Daoy (cell line): ENCODE data around the gene TASOR2. TPM values are rescaled to one million over a fixed set of nuclear protein-coding genes. Genes with fewer than 3 reads are reported as not detected.
A peak's percentile ranks its signal among the peaks of the same experiment; 100 is the strongest.

ENCODE experiments used
- DNase-seq: peaks from one replicate; pipeline ENCODE4 v3.0.0-alpha.2; 2015; ENCODE audit warnings: low read depth
- total RNA-seq: library from RNA; depleted of rRNA; stranded (reverse); fragments of >200 nt; shearing (Covaris generic); gene quantifications from 2 replicates; pipeline ENCODE4 v1.2.3, GENCODE V29; 2014; rRNA removed

TASOR2 gene, protein sequence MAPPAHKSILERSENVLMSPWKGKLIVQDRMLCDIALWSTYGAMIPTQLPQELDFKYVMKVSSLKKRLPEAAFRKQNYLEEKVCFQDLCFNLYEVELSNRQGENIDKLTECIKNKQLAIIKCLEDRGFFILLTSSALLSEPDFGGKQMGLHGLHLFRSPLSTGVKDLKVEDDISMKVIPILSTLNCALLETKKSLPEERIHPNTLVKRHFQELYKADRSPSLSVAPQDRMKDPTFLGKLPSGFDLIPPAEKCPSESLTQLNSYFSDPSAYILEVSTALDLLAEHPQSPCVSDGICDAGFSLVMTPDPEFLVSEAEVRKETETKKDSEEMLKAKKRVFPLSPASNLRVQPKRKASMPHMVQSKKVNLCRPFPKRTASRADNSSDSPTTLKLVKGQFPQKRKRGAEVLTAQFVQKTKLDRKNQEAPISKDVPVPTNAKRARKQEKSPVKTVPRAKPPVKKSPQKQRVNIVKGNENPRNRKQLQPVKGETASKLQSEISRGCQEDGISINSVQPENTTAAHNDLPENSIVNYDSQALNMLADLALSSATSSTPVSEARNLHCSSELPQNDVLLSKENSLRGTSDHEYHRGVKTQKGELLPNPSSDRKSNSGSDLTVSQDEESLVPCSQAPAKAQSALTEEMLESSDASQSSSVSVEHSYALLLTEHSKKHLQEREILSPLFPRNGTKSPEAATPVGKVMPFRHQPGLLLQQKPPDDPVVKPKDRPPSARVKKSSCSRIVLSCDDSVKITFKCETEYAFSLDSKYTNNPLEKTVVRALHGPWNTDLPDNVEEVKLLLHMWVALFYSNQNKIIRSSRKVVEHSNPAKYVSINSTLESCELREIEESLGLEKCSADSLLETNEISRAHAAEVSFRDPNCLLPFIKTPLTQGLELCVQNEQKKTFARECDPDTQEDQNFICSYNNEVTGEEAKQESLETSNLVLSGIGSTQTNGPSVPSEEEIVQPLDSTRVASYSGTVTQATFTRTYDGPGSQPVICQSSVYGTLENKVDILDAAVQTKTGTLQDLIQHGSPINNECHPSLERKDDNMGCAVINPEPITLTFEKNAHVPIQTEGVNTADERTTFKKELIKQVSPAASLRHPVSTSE (N-terminal part only)
- total RNA-seq = 50.3 and 55.2 TPM in 2 replicates

GRCh38 chr10:5684318-5684970 is at the start of gene TASOR2:
TASOR2 (plus strand) TSS chr10:5684838; CDS start chr10:5720643, 35,805 bp downstream.
- peak; percentile 98 for DNase-seq

GRCh38 chr10:5634918-5635317 is 49.7 kb upstream of the TASOR2 start:
- DNase-seq = no peak

DNA sequence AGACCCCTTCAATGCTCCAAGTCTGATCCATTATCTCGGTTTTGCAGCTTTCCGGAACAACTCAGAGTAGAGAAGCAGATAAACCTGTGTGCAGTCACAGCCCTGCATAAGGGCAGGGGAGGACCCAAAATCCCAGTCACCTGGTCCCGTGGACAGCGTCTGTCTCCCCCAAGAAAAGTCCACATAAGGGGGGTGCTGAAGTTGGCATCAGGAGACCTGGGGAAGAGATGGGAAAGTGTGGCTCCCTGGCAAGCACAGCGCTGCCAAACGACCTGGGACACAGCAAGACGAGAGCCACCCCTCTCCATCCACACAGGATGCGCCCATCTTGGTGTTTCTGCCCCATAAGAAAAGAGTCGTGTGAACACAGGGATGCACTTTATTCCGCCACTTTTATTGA is 46.1 kb upstream of the TASOR2 start:
- DNase-seq = no peak

GRCh38 chr10:5639066-5639465 is 45.6 kb upstream of the TASOR2 start:
- no peak for DNase-seq

- no peak for DNase-seq
These were observed 44.6 kb upstream of the TASOR2 start for GRCh38 chr10:5640036-5640435.

DNA sequence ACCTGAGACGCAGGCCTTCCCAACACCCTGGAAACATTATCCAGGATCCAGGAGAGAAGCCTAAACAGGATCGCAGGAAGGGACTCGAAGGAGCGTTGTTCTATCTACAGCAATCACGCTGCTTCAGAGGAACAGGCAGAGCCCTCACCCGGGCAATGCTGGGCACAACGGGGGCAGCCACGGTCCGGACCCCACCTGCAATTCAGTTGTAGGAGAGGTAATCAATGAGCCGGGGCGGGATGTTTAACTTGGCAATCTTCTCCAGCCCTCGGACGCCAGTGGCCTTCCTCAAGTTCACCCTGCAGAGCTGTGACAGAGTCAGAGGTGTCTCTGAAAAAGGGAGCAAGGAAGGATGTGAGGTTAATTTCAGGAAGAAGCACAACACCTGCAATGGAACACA is 44.1 kb upstream of the TASOR2 start:
- DNase-seq = no peak

DNA sequence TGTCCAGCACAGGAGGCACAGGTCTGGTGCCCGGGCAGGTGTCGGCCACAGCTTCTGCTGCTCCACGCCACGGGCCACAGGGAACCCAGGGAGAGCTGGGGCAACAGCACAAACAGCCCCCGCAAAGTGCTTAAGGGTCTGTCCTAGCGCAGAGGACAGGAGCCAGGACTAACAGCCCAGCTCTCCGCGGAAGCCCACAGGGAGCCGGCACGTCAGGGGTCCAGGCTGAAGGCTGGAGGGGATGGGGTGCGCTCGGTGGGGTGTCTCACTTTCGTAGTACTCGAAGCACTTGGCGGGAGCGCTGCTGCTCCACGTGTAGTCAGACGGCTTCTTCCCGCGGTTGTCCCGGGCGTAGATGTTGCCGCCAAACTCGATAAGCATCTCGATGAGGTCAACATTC is 43.1 kb upstream of the TASOR2 start:
- no peak for DNase-seq

DNA sequence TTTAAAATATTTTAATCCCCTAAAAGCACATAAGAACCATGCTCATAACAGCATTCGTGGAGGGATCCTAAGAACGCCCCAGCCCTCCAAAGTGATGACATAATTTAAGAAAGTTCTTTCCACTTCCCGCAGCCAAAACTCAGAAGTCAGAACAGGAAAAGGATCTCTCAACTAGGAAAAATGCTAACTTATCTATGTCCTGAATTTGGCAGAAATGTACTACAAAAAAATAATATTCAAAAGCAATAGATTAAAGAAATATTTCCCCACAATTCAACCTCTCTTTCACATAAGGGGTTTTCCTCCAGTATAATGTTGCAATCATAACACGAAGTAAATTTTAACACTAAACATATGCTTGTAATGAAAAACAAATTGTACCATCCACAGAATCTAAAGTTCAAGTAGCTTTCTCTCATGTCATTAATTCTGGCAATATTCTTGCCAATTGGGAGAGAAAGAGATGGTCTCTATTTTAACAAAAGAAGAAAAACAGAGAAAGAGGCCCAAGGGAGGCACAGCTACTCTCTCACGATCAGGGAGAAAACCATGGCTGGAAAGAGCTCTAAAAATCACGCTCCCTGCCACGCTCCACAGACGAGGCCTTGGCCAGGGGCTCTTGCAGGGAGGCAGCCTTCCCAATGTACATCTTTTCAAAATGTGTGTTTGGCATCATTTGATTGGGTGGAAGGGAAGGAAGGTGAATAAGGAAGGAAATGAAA is 41.1 kb upstream of the TASOR2 start:
- no peak for DNase-seq

DNA sequence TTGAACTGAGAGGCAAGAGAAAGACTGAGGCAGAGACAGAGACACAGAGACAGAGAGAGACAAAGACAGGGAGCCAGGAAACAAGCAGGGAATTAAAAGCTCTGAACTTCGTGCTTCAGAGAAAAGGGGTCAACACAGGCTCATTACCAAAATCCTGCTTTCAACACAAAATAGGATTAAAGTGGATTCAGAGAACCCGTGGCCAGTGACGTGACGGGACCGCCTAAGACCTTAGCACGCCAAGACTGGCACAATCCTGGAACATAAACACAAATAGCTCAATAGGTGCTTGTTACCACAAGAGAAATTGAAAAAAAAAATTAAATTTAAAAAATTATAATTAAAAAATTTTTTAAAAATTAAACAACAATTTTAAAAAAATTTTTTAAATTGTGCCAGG is 39.7 kb upstream of the TASOR2 start:
- DNase-seq = no peak

DNA sequence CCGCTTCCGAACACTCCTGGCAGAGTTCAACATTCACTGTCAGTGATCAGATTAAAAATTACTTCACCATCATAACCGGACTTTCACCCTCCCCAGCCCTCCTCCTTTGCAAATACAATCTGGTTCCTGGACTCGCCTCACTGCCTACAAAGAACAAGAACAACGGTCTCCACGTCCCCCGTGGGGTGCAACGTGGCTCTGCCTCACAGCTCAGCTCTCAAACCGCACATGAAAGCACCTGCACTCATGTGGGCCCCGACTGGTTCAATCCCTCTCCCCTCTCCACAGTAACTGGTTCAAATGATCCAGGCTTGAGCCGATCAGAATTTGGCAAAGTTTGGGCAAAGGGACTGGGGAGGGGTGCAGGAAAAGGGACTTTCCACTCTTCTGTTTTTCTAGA is 39.3 kb upstream of the TASOR2 start:
- DNase-seq = no peak

DNA sequence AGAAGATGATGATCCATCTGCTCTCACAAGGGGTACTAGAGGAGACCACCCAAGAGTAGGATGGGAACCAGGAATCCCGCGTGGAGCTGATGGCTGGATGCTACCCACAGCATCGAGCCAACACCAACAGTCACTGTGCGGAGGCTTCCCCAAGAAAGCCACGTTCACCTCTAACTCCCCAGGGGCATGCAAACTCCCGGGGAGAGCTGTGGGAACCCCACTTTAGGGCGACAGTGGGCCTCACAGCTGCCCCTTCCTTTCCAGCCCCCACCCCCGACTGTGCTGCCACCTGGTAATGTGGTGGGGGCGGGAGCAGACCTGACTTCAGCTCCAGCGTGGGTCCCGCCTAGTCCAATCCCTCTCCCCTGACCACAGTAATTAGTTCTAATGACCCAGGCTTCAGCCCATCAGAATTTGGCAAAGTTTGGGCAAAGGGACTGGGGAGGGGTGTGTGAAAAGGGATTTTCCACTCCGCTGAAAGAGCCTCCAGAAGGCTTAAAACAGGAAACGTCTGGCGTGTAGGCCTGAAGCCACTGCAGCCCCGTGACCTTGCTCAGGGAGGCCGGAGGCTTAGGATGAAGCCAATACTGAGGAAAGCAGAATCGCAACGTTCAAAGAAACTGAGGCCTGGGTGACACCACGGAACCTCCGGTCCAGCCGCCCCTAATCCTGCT is 38.6 kb upstream of the TASOR2 start:
- no peak for DNase-seq

GRCh38 chr10:5647507-5648240 is 37.0 kb upstream of the TASOR2 start:
- DNase-seq = no peak

GRCh38 chr10:5648494-5649457 is 35.9 kb upstream of the TASOR2 start:
- DNase-seq = no peak

DNA sequence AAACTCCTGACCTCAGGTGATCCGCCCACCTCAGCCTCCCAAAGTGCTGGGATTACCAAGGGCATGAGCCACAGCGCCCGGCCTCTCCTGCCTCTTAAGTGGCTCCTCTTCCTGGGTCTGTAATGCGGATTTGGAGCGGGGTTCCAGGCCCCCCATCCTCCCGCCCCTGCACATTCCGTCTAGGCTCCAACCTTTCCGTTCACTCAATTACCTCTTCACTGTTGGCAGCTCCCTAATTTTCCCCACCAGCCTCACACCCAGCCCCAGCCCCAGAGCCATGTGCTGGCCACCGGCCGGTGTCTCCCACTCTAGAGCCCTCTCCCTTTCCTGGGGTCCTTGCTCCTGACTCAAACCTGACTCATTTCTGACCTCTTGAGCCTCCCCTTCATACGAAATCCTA is 34.9 kb upstream of the TASOR2 start:
- DNase-seq = no peak

GRCh38 chr10:5650664-5651387 is 33.8 kb upstream of the TASOR2 start:
- DNase-seq = no peak

- DNase-seq = no peak
These were observed 33.3 kb upstream of the TASOR2 start for GRCh38 chr10:5651388-5651764.

GRCh38 chr10:5652746-5653145 is 31.9 kb upstream of the TASOR2 start:
- DNase-seq = no peak

- DNase-seq = no peak
These were observed 30.4 kb upstream of the TASOR2 start for GRCh38 chr10:5654218-5654755.
